NCI-H510A treated with DMSO at 0.1 percent for 48 hours (cell line): ENCODE measurements around the gene DOCK1.

ENCODE experiments used
- DNase-seq: peaks from one replicate; lab custom pipeline; 2025; lab: John Stamatoyannopoulos, UW

The DOCK1 gene

GRCh38 chr10:126955396-126955795 lies 50.2 kb downstream of the DOCK1 start:
- no peak for DNase-seq

- no peak for DNase-seq
These were observed 50.9 kb downstream of the DOCK1 start for GRCh38 chr10:126955934-126956711.

- no peak for DNase-seq
These were observed 51.5 kb downstream of the DOCK1 start for GRCh38 chr10:126956712-126957108.

GRCh38 chr10:126957111-126957510 lies 51.9 kb downstream of the DOCK1 start:
- DNase-seq: no peak

GRCh38 chr10:126959431-126959830 lies 54.2 kb downstream of the DOCK1 start:
- no peak for DNase-seq

- no peak for DNase-seq
These were observed 54.9 kb downstream of the DOCK1 start for GRCh38 chr10:126959906-126960685.

GRCh38 chr10:126963354-126963753 lies 58.1 kb downstream of the DOCK1 start:
- no peak for DNase-seq

GRCh38 chr10:126964190-126964589 lies 59.0 kb downstream of the DOCK1 start:
- DNase-seq: no peak

GRCh38 chr10:126966938-126967337 lies 61.7 kb downstream of the DOCK1 start:
- DNase-seq: no peak

GRCh38 chr10:126969310-126969709 lies 64.1 kb downstream of the DOCK1 start:
- DNase-seq: peak; percentile 15

GRCh38 chr10:126972635-126973414 lies 67.6 kb downstream of the DOCK1 start:
- no peak for DNase-seq

GRCh38 chr10:126975221-126975620 lies 70.0 kb downstream of the DOCK1 start:
- no peak for DNase-seq

GRCh38 chr10:126977216-126977615 lies 72.0 kb downstream of the DOCK1 start:
- DNase-seq: no peak

GRCh38 chr10:126979311-126979710 lies 74.1 kb downstream of the DOCK1 start:
- no peak for DNase-seq

GRCh38 chr10:126993208-126993607 lies 88.0 kb downstream of the DOCK1 start:
- DNase-seq: no peak

- DNase-seq: no peak
These were observed 92.8 kb downstream of the DOCK1 start for GRCh38 chr10:126997801-126998590.

- DNase-seq: no peak
These were observed 95.4 kb downstream of the DOCK1 start for GRCh38 chr10:127000598-127000997.

- DNase-seq: no peak
These were observed 97.9 kb downstream of the DOCK1 start for GRCh38 chr10:127003032-127003685.

GRCh38 chr10:127006453-127006852 lies 101.2 kb downstream of the DOCK1 start:
- DNase-seq: no peak

GRCh38 chr10:127009366-127009765 lies 104.1 kb downstream of the DOCK1 start:
- no peak for DNase-seq

- DNase-seq: no peak
These were observed 105.9 kb downstream of the DOCK1 start for GRCh38 chr10:127011174-127011573.
